HepG2 (cell line): ENCODE data around the gene ZNFX1. TPM values are rescaled to one million over a fixed set of nuclear protein-coding genes. Genes with fewer than 3 reads are reported as not detected.

Experiments used
- MIER2 ChIP-seq: IDR thresholded peaks from 2 replicates; pipeline ENCODE4 v1.6.1; 2016; ENCODE audit warnings: missing biosample characterization, missing genetic modification reagents
- MLLT10 ChIP-seq: sonication (generic); formaldehyde crosslinking; IDR thresholded peaks from 2 replicates; pipeline ENCODE4 v1.4.0; 2020; ENCODE audit warnings: missing genetic modification reagents
- MTA1 ChIP-seq: sonication (generic); formaldehyde crosslinking; IDR thresholded peaks from 2 replicates; pipeline ENCODE4 v1.4.0; 2020; ENCODE audit warnings: missing genetic modification reagents, mild to moderate bottlenecking, borderline replicate concordance
- NAIF1 ChIP-seq: sonication (generic); formaldehyde crosslinking; IDR thresholded peaks from 2 replicates; pipeline ENCODE4 v1.5.0; 2020; ENCODE audit warnings: mild to moderate bottlenecking, missing genetic modification reagents, borderline replicate concordance
- SNAPC5 ChIP-seq: sonication (generic); formaldehyde crosslinking; IDR thresholded peaks from 2 replicates; pipeline ENCODE4 v1.8.1; 2023; ENCODE audit warnings: mild to moderate bottlenecking, missing genetic modification reagents, borderline replicate concordance
- TSC22D2 ChIP-seq: sonication (generic); formaldehyde crosslinking; IDR thresholded peaks from 2 replicates; pipeline ENCODE4 v1.5.1; 2020; ENCODE audit warnings: missing genetic modification reagents, mild to moderate bottlenecking, borderline replicate concordance
- ZBTB40 ChIP-seq, 2 experiments: fragments of 450-650 bp in 1 of 2; sonication (generic) in 1 of 2; formaldehyde crosslinking in 1 of 2; IDR thresholded peaks; 2 replicates each; pipeline versions ENCODE4 v1.6.1 to v1.8.0; 2016 to 2022; ENCODE audit warnings: antibody characterized with exemption in 1 of 2, mild to moderate bottlenecking in 1 of 2, missing genetic modification reagents in 1 of 2
- ZFP41 ChIP-seq: sonication (generic); formaldehyde crosslinking; IDR thresholded peaks from 2 replicates; pipeline ENCODE4 v1.4.0; 2020; ENCODE audit warnings: mild to moderate bottlenecking, missing genetic modification reagents, borderline replicate concordance
- ZFX ChIP-seq: sonication (generic); formaldehyde crosslinking; IDR thresholded peaks from 2 replicates; pipeline ENCODE4 v1.4.0; 2020; ENCODE audit warnings: mild to moderate bottlenecking, low read depth, missing genetic modification reagents, moderate library complexity
- ZNF30 ChIP-seq: sonication (generic); formaldehyde crosslinking; IDR thresholded peaks from 2 replicates; pipeline ENCODE4 v1.5.0; 2020; ENCODE audit warnings: mild to moderate bottlenecking, missing genetic modification reagents
- ZNF780A ChIP-seq: sonication (generic); formaldehyde crosslinking; IDR thresholded peaks from 2 replicates; pipeline ENCODE4 v1.8.0; 2022; ENCODE audit warnings: mild to moderate bottlenecking, missing genetic modification reagents, moderate library complexity
- ZNF841 ChIP-seq: sonication (generic); formaldehyde crosslinking; IDR thresholded peaks from 2 replicates; pipeline ENCODE4 v1.8.1; 2023; ENCODE audit warnings: missing genetic modification reagents, borderline replicate concordance
- ZNF850 ChIP-seq: sonication (generic); formaldehyde crosslinking; conservative IDR thresholded peaks from 2 replicates; pipeline ENCODE4 v1.9.0; 2021; ENCODE audit warnings: mild to moderate bottlenecking, missing genetic modification reagents
- ZSCAN12 ChIP-seq: sonication (generic); formaldehyde crosslinking; IDR thresholded peaks from 2 replicates; pipeline ENCODE4 v1.9.0; 2021; ENCODE audit warnings: mild to moderate bottlenecking, missing genetic modification reagents
- ZSCAN25 ChIP-seq: sonication (generic); formaldehyde crosslinking; IDR thresholded peaks from 2 replicates; pipeline ENCODE4 v1.8.0; 2022; ENCODE audit warnings: mild to moderate bottlenecking, missing genetic modification reagents
- polyA plus RNA-seq, 8 experiments: library from polyadenylated mRNA; depleted of rRNA in 3 of 8; stranded (reverse) in 7 of 8; unstranded in 1 of 8; fragments of >200 nt; fragmentation: Illumina TruSeq in 4 of 8; extraction: Trizol in 4 of 8; gene quantifications; 2 replicates each; pipeline versions ENCODE4 v1.2.1 to v1.2.3, GENCODE V29; 2011 to 2016; ENCODE audit warnings: low read depth in 4 of 8, missing spikeins in 1 of 8, mixed read lengths in 1 of 8; ENCODE audit not compliant: insufficient read depth in 1 of 8
- total RNA-seq, 5 experiments: library from RNA; depleted of rRNA; stranded (reverse); fragments of >200 nt; fragmentation: Illumina TruSeq; extraction: Trizol; gene quantifications; 2 replicates each; pipeline ENCODE4 v1.2.3, GENCODE V29; 2016; ENCODE audit warnings: low read depth in 1 of 5

The ZNFX1 gene
- total and polyA plus RNA-seq, 2 of the 13 experiments (the other 11 are each of a cell fraction or from before 2014, with no cell fraction given), result 2.9 to 11.1 TPM

GRCh38 chr20:49278036-49278817, at the start of gene ZNFX1 (continued):
- TF ChIP-seq ZBTB40 (IDR thresholded peaks at IDR 0.05) (no peak), ZBTB40 (CRISPR knock-in tag; IDR thresholded peaks at IDR 0.05) (peak; percentile 88), MIER2 (CRISPR knock-in tag) (peak; percentile 76), ZFX (peak; percentile 100), ZNF850 (CRISPR knock-in tag) (0 out of 2 replicates have a peak, but pooled peaks have one; percentile 93), ZFP41 (CRISPR knock-in tag) (no peak; the same call in 1 of the 2 replicates), ZSCAN12 (CRISPR knock-in tag) (peak; percentile 98), TSC22D2 (CRISPR knock-in tag) (peak; percentile 96), ZNF30 (peak; percentile 88; the same call in 1 of the 2 replicates), ZSCAN25 (CRISPR knock-in tag) (no peak; the same call in none of the 2 replicates), MTA1 (peak; percentile 84; the same call in 1 of the 2 replicates), ZNF841 (CRISPR knock-in tag) (no peak; the same call in 1 of the 2 replicates), ZNF780A (CRISPR knock-in tag) (peak; percentile 88; the same call in 1 of the 2 replicates), SNAPC5 (peak; percentile 97), NAIF1 (CRISPR knock-in tag) (peak; percentile 60), MLLT10 (CRISPR knock-in tag) (peak; percentile 99; the same call in 1 of the 2 replicates)
